ENCODE measurements around the gene SNTG2. TPM values are rescaled to one million over a fixed set of nuclear protein-coding genes. Genes with fewer than 3 reads are reported as not detected.

The SNTG2 gene
- total and polyA plus RNA-seq, 10 of the 15 experiments (the other 5 are each of a cell fraction or from before 2014, with no cell fraction given), result not detected

- TF ChIP-seq MLLT1 (IDR thresholded peaks at IDR 0.05) (no peak), HDGF (IDR thresholded peaks at IDR 0.05) (no peak), ZNF384 (IDR thresholded peaks at IDR 0.05; ENCODE audit: borderline replicate concordance, low read depth, low read length) (no peak), TCF7 (IDR thresholded peaks at IDR 0.05; ENCODE audit: borderline replicate concordance) (no peak), RBBP5 (conservative IDR thresholded peaks at IDR 0.05) (no peak), ZZZ3 (IDR thresholded peaks at IDR 0.05; ENCODE audit: control insufficient read depth, insufficient read length, low read depth) (no peak), IKZF1 (conservative IDR thresholded peaks at IDR 0.05) (no peak), WRNIP1 (IDR thresholded peaks at IDR 0.05; ENCODE audit: borderline replicate concordance, low read depth, low read length) (no peak), USF2 (IDR thresholded peaks at IDR 0.05; ENCODE audit: borderline replicate concordance, low read depth, low read length) (no peak), CREB1 (IDR thresholded peaks at IDR 0.05; ENCODE audit: low read depth) (no peak), SKIL (IDR thresholded peaks at IDR 0.05; ENCODE audit: low read depth, poor library complexity, severe bottlenecking) (no peak), ZBTB11 (CRISPR knock-in tag; IDR thresholded peaks at IDR 0.05) (no peak), SMAD1 (IDR thresholded peaks at IDR 0.05; ENCODE audit: low read depth, partially characterized antibody) (no peak), MXI1 (IDR thresholded peaks at IDR 0.05; ENCODE audit: low read depth, low read length) (no peak), GABPA (IDR thresholded peaks at IDR 0.05; ENCODE audit: low read depth) (no peak)
- RAD21 ChIA-PET (ENCODE audit: unreplicated experiment), result no interaction called here
- Histone ChIP-seq H3K4me3 (no peak overlapping the region), H3K27me3 (replicated peaks in 1 of 2; ENCODE audit: control insufficient read depth in 2 of 2, insufficient read depth in 2 of 2, low read length in 1 of 2) (no peaks in the 10 kb centered on the region), H3K4me1 (ENCODE audit: control insufficient read depth, insufficient read depth, low read length) (no peaks in the 10 kb centered on the region), H4K20me1 (ENCODE audit: control insufficient read depth, insufficient read depth) (no peaks in the 10 kb centered on the region), H3K9ac (ENCODE audit: control insufficient read depth, insufficient read depth, low read length) (no peak overlapping the region), H3K9me3 (replicated peaks; ENCODE audit: control insufficient read depth, insufficient read depth, low read length) (no peaks in the 10 kb centered on the region), H3K79me2 (ENCODE audit: control insufficient read depth, insufficient read depth, low read length) (no peaks in the 10 kb centered on the region), H3K27ac (ENCODE audit: control insufficient read depth, insufficient read depth) (no peak overlapping the region), H2AFZ (ENCODE audit: control insufficient read depth, low read depth, low read length) (no peak overlapping the region), H3K36me3 (ENCODE audit: control insufficient read depth in 2 of 2, insufficient read depth in 2 of 2, low read length in 1 of 2) (no peaks in the 10 kb centered on the region), H3K4me2 (ENCODE audit: control insufficient read depth, insufficient read depth) (no peak overlapping the region)
- ATAC-seq, result no peak
- POLR2A ChIA-PET, result no interaction called here
- CTCF ChIA-PET, result no interaction called here
- no TSS peak for BruUV-seq (replicated peaks)
- in situ Hi-C loops (cut with MboI) (no loop called here), intact Hi-C loops (cut with micrococcal nuclease; ENCODE audit: unreplicated experiment) (no loop called here)
- FAIRE-seq, result no peak
- SMC1A ChIA-PET (ENCODE audit: uncharacterized antibody, unreplicated experiment), result no interaction called here
- 43% methylated on average over 15 of the region's 15 CpGs for WGBS (ENCODE audit: insufficient coverage, insufficient replicate concordance, low lambda C conversion rate, missing lambda C conversion rate)
- DNase-seq (ENCODE audit: low read depth, low spot score), result no peak
Measured at GRCh38 chr2:1137913-1138391, 187.3 kb downstream of the SNTG2 start.
